GM18526 (cell line): Measurements from ENCODE around the gene TIAM2.

Experiments
- POLR2A ChIP-seq: IDR thresholded peaks from 3 replicates; pipeline ENCODE4 v1.6.1; 2011; ENCODE audit not compliant: insufficient read length; ENCODE audit errors: extremely low read depth

Gene TIAM2

DNA sequence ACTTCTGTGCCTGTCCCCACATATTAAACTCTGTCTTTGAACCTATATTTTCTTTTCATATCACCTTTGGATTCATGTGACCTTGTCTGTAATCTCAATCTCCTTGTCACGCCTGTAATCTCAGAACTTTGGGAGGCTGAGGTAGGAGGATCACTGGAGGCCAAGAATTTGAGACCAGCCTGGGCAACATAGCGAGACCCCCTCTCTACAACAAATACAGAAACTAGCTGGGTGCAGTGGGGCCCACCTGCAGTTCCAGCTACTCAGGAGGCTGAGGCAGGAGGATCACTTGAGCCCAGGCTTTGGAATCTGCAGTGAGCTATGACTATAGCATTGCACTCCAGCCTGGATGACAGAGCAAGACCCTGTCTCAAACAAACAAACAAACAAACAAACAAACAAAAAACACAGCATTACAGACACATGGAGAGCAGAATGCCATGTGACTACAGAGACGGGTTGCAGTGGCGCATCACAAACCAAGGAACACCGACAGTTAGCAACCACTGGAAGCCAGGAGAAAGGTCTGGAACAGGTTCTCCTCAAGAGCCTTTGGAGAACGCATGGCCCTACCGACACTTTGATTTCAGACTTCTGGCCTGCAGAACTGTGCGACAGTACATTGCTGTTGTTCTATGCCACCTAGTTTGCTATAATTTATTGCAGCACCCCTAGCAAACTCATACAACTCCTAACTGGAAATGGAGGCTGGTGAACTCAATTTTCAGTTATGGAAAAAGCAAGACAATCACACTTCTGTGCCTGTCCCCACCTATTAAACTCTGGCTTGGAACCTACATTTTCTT lies 14.6 kb upstream of the TIAM2 start:
- TF ChIP-seq POLR2A = no peak

DNA sequence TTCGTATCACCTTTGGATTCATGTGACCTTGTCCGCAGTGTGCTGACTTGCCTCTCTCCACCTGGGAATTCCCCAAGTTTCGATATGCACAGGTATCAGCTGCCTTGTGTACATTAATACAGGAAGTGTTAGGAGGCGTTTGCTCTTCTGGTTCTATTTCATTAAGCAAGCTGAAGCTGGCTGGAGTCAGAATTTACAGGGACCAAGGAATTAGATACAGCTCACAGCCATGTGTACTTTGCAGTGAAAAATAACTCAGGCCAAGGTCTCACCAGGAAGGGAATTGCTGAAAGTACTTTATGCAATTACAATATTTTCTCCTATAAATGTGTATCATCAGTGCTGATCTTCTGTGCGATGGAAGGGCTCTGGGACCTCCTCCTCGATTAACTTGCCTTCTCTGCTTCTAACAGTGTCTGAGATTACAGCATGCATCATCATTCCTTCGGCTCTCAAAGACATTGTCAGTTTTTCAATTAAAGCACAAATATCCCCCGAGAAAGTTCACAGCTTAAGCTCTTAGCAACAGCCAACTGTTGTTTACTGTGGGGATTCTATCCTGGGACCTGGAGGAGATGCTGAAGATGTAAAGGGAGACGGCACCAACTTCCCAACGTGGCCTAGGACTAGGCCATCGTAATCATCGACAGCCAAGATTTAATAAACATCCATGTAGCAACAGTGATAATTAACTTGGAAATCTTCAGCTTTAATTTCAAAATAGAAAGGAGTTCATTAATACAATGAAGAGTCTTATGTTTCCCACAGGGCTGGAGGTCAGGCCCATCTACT lies 13.8 kb upstream of the TIAM2 start:
- TF ChIP-seq POLR2A = no peak

DNA sequence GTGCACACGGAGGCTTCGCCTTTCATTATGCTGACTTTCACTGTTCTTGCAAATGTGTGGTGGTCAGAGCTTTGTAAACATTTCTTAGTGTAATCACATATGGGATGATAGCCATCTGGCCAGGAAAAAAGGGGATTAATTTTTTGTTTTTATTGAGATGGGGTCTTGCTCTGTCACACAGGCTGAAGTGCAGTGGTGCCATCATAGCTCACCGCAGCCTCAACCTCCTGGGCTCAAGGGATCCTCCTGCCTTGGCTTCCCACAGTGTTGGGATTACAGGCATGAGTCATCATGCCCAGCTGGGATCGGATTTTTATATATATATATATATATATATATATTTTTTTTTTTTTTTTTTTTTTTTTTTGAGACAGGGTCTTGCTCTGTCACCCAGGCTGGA lies 11.0 kb upstream of the TIAM2 start:
- TF ChIP-seq POLR2A = no peak

DNA sequence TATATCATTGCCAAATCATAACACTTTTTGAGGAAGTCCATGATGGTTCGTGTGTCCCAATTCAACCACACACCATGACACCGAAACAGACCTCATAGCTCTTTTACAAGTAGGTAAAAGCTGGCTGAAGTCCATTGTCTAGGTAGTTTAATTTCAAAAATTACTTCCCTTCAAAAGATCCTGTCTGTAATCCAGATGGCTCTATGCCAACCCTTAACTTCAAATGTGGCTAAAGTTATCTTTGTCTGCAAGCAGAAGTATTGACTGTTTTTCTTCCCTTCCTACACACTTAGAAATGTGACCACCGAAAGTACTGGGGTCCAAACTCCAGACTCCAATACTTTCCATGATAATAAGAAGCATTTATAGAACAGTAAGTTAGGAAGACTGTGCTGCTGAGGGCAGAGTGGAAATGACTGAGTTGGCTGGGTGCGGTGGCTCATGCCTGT lies 8.3 kb upstream of the TIAM2 start:
- TF ChIP-seq POLR2A = no peak

DNA sequence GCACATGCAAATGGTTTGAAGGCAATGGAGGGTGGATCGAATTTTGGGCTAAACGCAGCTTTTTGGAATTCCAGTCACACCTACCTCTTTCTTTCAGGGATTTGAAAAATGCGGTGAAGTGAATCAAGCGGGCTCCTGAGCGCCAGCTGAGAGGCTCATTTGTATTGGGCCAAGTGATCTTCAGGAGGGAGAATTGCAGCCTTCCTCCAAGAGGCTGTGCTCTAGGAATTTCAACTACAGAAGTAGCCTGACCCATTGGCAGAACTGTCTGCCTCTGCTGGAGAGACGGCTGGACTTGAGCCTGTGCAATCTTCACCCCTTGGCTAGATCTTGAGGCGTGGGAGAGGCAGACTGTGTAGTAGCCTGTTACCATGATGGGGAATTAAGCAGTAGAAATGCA lies 5.7 kb upstream of the TIAM2 start:
- TF ChIP-seq POLR2A = no peak

DNA sequence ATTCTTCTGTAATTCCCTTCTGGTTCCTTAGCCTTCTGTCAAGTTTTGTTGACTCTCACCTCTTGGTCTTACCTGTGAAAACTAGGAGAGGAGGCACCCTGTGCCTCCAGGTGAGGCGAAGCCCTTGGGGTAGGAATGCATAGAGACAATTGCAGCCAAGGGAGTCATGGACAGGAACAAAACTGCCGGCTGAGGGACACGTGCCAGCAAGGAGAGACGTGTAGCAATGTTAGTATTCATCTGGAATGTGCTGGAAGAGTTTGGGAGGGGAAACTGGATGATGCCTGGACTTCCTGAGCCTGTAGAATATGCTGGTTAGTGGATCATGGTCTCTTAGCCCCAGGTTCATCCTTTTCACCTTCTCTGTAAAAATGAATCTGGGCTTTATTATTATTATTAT lies 3.9 kb upstream of the TIAM2 start:
- TF ChIP-seq POLR2A = no peak

DNA sequence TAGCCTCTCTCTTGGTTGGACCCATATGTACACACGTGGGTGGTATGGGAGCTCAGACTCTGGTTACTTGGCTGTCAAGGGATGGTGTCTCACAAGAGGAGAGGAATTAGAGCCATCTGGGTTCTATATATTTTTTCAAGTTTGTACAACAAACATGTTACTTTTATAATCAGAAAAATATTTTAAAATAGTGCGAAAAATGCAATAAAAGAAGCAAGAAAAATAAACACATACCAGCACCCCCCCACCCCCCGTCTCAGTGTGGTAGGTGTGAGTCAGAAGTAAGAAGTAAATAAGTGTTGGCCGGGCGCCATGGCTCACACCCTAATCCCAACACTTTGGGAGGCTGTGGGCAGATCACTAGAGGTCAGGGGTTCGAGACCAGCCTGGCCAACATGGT lies 2.1 kb upstream of the TIAM2 start:
- TF ChIP-seq POLR2A = no peak

DNA sequence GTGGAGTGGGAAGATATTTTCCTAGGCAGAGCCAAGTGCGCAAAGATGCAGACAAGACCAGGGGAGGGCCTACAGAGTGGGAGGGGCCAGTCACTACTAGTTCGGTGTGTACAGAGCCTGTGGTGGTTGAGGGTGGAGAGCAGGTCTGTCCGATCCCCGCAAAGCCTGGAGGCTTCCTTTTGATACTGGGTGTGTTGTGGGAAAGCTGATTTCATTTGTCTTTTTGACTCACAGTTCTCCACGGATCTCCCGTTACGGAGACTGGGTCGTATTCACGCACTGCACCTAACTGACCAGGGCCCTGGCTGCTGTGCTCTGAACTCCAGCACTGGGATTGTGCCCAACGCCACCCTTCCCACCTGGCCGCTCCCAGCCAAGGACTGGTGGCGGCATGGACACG lies 1.4 kb upstream of the TIAM2 start:
- TF ChIP-seq POLR2A = no peak

DNA sequence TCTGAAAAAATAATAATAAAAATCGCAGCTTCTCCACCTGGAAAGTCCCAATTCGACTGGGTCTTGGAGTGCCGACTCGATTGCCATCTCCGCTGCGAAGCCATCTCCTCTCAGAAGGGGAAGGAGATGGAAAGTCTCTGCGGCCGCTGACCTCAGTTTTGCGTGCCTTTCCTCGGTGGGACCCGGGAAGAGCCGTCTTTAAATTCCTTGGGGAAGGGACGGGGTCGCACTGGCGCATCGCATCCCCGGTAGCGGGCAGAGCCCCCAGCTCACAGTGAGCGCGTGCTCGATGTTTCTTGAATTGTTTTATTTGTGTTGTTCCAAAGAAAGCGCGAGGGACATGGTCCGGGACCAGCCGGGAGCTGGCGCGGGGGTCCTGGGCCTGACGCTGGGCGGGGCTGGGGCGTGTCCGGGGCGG lies 270 bp upstream of the TIAM2 start:
- TF ChIP-seq POLR2A = no peak

DNA sequence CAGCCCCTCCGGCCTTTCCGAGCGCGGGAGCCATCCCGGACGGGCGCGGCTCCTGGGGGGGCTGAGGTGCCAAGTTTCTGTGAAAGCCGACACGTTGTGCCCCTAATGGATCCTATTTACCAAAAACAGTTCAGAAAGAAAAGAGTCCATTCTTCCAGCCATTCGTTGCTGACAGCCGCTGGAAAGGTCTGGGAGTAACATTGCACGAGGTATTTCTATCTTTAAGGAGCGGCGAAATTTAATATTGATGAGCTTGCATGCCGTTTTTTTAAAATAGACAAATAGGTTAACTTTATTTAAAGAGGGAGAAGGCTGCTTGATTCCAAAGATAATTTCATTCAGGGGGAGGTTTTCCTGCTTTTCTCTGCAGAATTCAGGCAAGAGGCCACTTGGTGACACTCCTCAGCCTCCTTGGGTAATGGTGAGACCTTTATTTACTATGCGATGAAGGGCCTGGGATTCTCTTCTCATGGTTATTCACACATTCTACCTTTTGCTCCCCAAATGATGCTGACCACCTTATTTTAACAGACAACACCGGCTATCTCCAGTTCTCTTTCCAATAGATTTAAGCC lies 988 bp downstream of the TIAM2 start:
- no peak for TF ChIP-seq POLR2A

DNA sequence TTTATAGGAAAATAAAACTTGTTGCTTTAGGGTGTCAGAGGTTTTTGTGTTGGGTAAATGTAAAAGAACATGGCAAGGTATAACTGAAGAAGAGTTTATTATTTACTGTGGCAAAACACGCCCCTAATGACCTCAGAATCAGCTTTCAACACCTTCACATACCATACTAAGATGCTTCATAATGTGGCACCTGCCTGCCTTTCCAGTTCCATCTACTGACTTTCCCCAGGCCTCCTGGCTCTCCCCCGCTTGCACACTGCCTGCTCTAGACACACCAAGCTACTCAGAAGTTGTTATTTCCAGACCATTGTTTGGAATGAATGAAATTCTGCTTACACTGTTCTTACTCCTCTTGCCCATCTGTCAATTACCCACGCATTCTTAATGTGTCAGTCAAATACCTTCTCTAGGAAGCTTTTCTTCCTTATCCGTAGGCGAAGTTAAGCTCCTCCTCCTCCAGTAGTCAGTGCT lies 1.8 kb downstream of the TIAM2 start:
- no peak for TF ChIP-seq POLR2A

DNA sequence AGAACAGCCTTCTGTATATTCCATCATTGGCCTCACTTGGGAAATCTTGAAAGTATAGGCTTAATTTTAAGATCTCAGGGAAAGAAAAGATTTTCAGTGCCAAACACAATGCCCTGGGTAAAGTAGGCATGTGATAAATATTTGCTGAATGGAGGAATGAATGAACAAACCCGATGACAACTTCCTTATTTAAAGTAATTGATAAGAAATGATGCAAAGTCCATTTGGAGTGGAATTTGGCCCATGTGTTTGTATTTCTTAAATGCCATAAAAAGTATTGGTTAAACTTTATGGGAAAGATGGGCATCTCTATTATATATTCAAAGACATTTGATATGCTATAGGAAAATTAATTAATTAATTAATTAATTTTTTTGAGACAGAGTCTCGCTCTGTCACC lies 3.7 kb downstream of the TIAM2 start:
- TF ChIP-seq POLR2A = no peak

DNA sequence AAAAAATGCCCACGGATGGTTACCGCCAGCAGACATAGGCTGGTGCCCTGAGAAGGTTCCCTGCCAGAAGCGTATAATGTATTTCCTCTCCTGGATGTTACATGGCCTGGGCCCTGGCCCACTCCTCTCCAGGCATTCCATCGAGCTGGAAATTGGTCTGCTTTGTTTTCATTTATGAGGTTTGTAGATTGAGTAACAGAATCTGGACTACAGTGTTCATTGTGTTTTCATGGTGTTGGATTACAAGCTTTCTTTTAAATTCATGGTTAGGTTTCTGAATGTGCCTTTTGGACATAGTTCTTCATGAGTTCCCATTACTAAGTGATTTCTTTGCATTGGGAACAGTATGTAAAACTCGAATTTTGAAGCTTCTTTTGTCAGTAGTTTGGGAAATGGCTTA lies 6.4 kb downstream of the TIAM2 start:
- TF ChIP-seq POLR2A = no peak

DNA sequence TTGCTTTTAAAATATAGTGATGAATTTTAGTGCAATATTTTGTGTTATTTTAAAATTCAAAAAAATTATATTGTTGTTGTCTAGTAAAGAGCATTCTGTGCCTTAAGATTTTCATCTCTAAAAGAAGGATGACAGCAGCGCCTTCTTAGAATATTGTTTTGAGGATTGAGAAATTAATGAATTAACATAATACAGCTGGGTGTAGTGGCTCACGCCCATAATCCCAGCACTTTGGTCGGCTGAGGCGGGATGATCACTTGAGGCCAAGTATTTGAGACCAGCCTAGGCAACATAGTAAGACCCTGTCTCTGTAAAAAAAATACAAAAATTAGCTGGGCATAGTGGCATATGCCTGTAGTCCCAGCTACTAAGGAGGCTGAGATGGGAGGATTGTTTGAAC lies 6.8 kb downstream of the TIAM2 start:
- no peak for TF ChIP-seq POLR2A

DNA sequence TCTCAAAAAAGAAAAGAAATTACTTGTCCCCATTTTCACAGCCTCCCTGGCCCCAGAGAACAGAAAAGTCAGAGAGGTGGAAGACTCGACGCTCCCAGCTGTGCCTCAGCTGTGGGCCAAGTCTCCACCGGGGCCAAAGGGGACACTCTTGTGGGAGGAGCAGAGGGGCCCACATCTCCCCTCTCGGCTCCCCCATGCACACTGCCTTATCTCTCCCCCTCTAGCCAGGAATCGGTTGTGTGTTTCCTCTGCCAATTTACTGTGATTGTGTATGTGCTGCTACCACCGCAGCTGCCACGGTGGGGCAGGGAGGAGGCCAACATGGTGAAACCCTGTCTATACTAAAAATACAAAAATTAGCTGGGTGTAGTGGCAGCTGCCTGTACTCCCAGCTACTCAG lies 8.4 kb downstream of the TIAM2 start:
- no peak for TF ChIP-seq POLR2A

DNA sequence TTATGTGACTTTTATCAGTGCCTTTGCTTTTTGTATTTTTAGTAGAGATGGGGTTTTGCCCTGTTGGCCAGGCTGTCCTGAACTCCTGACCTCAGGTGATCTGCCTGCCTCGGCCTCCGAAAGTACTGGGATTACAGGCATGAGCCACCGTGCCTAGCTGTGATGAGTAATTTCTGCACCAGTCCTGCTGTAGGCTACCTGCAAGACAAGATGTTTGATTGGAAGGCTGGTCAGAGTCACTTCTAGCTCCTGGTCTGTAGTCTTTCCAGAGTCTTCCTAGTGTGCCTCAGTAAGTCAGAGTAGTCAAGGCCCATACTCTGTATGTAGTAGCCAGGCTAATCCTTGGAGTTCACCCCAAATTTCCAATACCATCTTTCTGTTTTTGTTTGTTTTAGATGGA lies 8.9 kb downstream of the TIAM2 start:
- TF ChIP-seq POLR2A = no peak
